GM12878 (cell line): ENCODE data around the gene EXOC3L4. TPM values are rescaled to one million over a fixed set of nuclear protein-coding genes. Genes with fewer than 3 reads are reported as not detected.
A peak's percentile ranks its signal among the peaks of the same experiment; 100 is the strongest.

Experiments used
- ATAC-seq: fragments of 200-7000 bp; cut with Tn5 transposase; 3 replicates; pipeline ENCODE4 v1.9.1; 2020; ENCODE audit warnings: mild to moderate bottlenecking, moderate library complexity
- BruUV-seq: library from RNA; stranded (reverse); fragments of 400-500 nt; replicated peaks from 2 replicates; lab custom pipeline; 2021; lab: Mats Ljungman, UMichigan
- CTCF ChIA-PET: fragments of 300-600 bp; sonication (Branson Sonifier 250); formaldehyde crosslinking; extraction: SDS; loops from one replicate; lab custom pipeline; 2021; ENCODE audit warnings: inconsistent platforms; lab: Yijun Ruan, JAX
- POLR2A ChIA-PET: fragments of 350-600 bp; formaldehyde crosslinking; extraction: SDS; loops from one replicate; lab custom pipeline; 2021; ENCODE audit warnings: inconsistent platforms; lab: Charles Lee
- RAD21 ChIA-PET: fragments of 300-600 bp; sonication (Branson Sonifier 250); formaldehyde crosslinking; loops from one replicate; lab custom pipeline; 2023; ENCODE audit warnings: antibody characterized with exemption; ENCODE audit not compliant: unreplicated experiment; lab: Charles Lee
- SMC1A ChIA-PET: fragments of 300-600 bp; sonication (Branson Sonifier 250); formaldehyde crosslinking; loops from one replicate; lab custom pipeline; 2023; ENCODE audit not compliant: unreplicated experiment, uncharacterized antibody; lab: Charles Lee
- DNase-seq: peaks from one replicate; pipeline ENCODE4 v3.0.0-alpha.2; 2011; ENCODE audit warnings: low read depth, low spot score
- FAIRE-seq: peaks from 3 replicates; lab custom pipeline; 2011; peaks lifted over from hg19 to GRCh38; lab: Jason Lieb, UNC
- H2AFZ ChIP-seq: 2 replicates; pipeline ENCODE4 v1.6.0; 2011; ENCODE audit warnings: low read depth, low read length, control low read depth; ENCODE audit not compliant: control insufficient read depth
- H3K27ac ChIP-seq: 2 replicates; pipeline ENCODE4 v1.5.1; 2011; ENCODE audit warnings: control low read depth; ENCODE audit not compliant: control insufficient read depth, insufficient read depth
- H3K27me3 ChIP-seq, 2 experiments: replicated peaks in 1 of 2; 2 replicates each; pipeline versions ENCODE4 v1.6.0 to v1.6.1; 2011; ENCODE audit warnings: low read length in 1 of 2; ENCODE audit not compliant: control insufficient read depth in 2 of 2, insufficient read depth in 2 of 2
- H3K36me3 ChIP-seq, 2 experiments: 2 replicates each; pipeline ENCODE4 v1.5.1; 2011; ENCODE audit warnings: low read length in 1 of 2; ENCODE audit not compliant: control insufficient read depth in 2 of 2, insufficient read depth in 2 of 2
- H3K4me1 ChIP-seq: 2 replicates; pipeline ENCODE4 v1.6.1; 2011; ENCODE audit warnings: mild to moderate bottlenecking, low read length, moderate library complexity, mixed read lengths; ENCODE audit not compliant: control insufficient read depth, insufficient read depth
- H3K4me2 ChIP-seq: 2 replicates; pipeline ENCODE4 v1.6.0; 2011; ENCODE audit warnings: control low read depth; ENCODE audit not compliant: control insufficient read depth, insufficient read depth
- H3K4me3 ChIP-seq: fragments of 200-600 bp; sonication (generic); 2 replicates; pipeline ENCODE4 v1.5.1; 2016
- H3K79me2 ChIP-seq: 2 replicates; pipeline ENCODE4 v1.6.0; 2011; ENCODE audit warnings: low read length; ENCODE audit not compliant: control insufficient read depth, insufficient read depth
- H3K9ac ChIP-seq: 2 replicates; pipeline ENCODE4 v1.8.0; 2011; ENCODE audit warnings: low read length, control low read depth, mixed read lengths; ENCODE audit not compliant: control insufficient read depth, insufficient read depth
- H3K9me3 ChIP-seq: replicated peaks from 3 replicates; pipeline ENCODE4 v1.5.1; 2011; ENCODE audit warnings: mild to moderate bottlenecking, low read length; ENCODE audit not compliant: control insufficient read depth, insufficient read depth
- H4K20me1 ChIP-seq: 2 replicates; pipeline ENCODE4 v1.6.0; 2011; ENCODE audit not compliant: control insufficient read depth, insufficient read depth
- BHLHE40 ChIP-seq, 2 experiments: fragments of 450-650 bp in 1 of 2; IDR thresholded peaks; 2 replicates each; pipeline ENCODE4 v1.6.1; 2011 to 2017; ENCODE audit warnings: low read depth in 2 of 2, borderline replicate concordance in 1 of 2, improper control_type of control experiment in 1 of 2, low read length in 1 of 2, mild to moderate bottlenecking in 1 of 2
- BRCA1 ChIP-seq: IDR thresholded peaks from 2 replicates; pipeline ENCODE4 v1.6.1; 2011; ENCODE audit warnings: low read depth, low read length, improper control_type of control experiment
- CHD2 ChIP-seq: IDR thresholded peaks from 2 replicates; pipeline ENCODE4 v1.6.1; 2011; ENCODE audit warnings: low read depth, low read length, improper control_type of control experiment, borderline replicate concordance
- CUX1 ChIP-seq: IDR thresholded peaks from 2 replicates; pipeline ENCODE4 v1.6.1; 2012; ENCODE audit warnings: improper control_type of control experiment, low read depth, low read length; ENCODE audit not compliant: insufficient replicate concordance
- DPF2 ChIP-seq: fragments of 450-650 bp; IDR thresholded peaks from 2 replicates; pipeline ENCODE4 v1.6.1; 2017; ENCODE audit warnings: mild to moderate bottlenecking
- EZH2 ChIP-seq: IDR thresholded peaks from 2 replicates; pipeline ENCODE4 v1.6.1; 2012; ENCODE audit warnings: low read depth, mild to moderate bottlenecking, control low read depth, inconsistent platforms, low read length, borderline replicate concordance; ENCODE audit not compliant: control insufficient read depth
- IKZF1 ChIP-seq: fragments of 450-650 bp; conservative IDR thresholded peaks from 2 replicates; pipeline ENCODE4 v1.6.1; 2017; ENCODE audit warnings: antibody characterized with exemption, mild to moderate bottlenecking
- IKZF2 ChIP-seq, 2 experiments: fragments of 450-650 bp; IDR thresholded peaks; 2 replicates each; pipeline ENCODE4 v1.6.1; 2017; ENCODE audit warnings: mild to moderate bottlenecking in 2 of 2, moderate library complexity in 2 of 2
- MEF2B ChIP-seq: fragments of 450-650 bp; IDR thresholded peaks from 2 replicates; pipeline ENCODE4 v1.6.1; 2018; ENCODE audit warnings: mild to moderate bottlenecking, moderate library complexity; ENCODE audit not compliant: partially characterized antibody, poor library complexity, severe bottlenecking
- MTA2 ChIP-seq: fragments of 450-650 bp; IDR thresholded peaks from 2 replicates; pipeline ENCODE4 v1.6.1; 2016; ENCODE audit warnings: low read depth, mild to moderate bottlenecking, moderate library complexity
- NFYB ChIP-seq: IDR thresholded peaks from 2 replicates; pipeline ENCODE4 v1.6.1; 2011; ENCODE audit warnings: low read depth, mild to moderate bottlenecking, low read length, improper control_type of control experiment, moderate library complexity; ENCODE audit not compliant: insufficient read depth
- NR2F1 ChIP-seq: fragments of 450-650 bp; conservative IDR thresholded peaks from 2 replicates; pipeline ENCODE4 v1.6.1; 2017; ENCODE audit warnings: mild to moderate bottlenecking
- POLR2AphosphoS5 ChIP-seq: IDR thresholded peaks from 2 replicates; pipeline ENCODE4 v1.6.1; 2011; ENCODE audit warnings: mild to moderate bottlenecking, low read length, inconsistent platforms
- RUNX3 ChIP-seq: IDR thresholded peaks from 2 replicates; pipeline ENCODE4 v1.6.1; 2012; ENCODE audit warnings: low read length, inconsistent platforms
- SPI1 ChIP-seq: IDR thresholded peaks from 2 replicates; pipeline ENCODE4 v1.6.1; 2011; ENCODE audit warnings: low read depth, mild to moderate bottlenecking, low read length, moderate library complexity, borderline replicate concordance; ENCODE audit not compliant: insufficient read depth
- WGBS: methylation state at CpG from one replicate; pipeline ENCODE4 v1.1.6; 2016; ENCODE audit warnings: low lambda C conversion rate; ENCODE audit not compliant: insufficient replicate concordance, insufficient coverage; ENCODE audit errors: missing lambda C conversion rate; 5-methylcytosine and 5-hydroxymethylcytosine counted together
- in situ Hi-C: fragments of 300-500 bp; cut with MboI; formaldehyde crosslinking; loops from 9 replicates; pipeline ENCODE4 v1.14.3; 2018; ENCODE audit warnings: mixed read lengths
- intact Hi-C: fragments of 100-400 bp; cut with micrococcal nuclease; formaldehyde crosslinking; loops from one replicate; pipeline ENCODE4 v1.14.2; 2022; ENCODE audit not compliant: unreplicated experiment
- polyA plus RNA-seq, 11 experiments: library from polyadenylated mRNA; depleted of rRNA in 4 of 11; unstranded in 6 of 11; stranded (reverse) in 5 of 11; fragments of >200 nt; fragmentation: Nextera tagmentation in 4 of 11; fragmentation: Illumina TruSeq in 1 of 11; extraction: Ambion mirVana in 4 of 11; extraction: Trizol in 1 of 11; gene quantifications; 1 replicate in 1 of 11; 2 replicates in 10 of 11; pipeline versions ENCODE4 v1.2.1 to v1.2.3, GENCODE V29; 2011 to 2016; ENCODE audit warnings: inconsistent platforms in 2 of 11, missing spikeins in 2 of 11, low read depth in 1 of 11
- total RNA-seq, 4 experiments: library from RNA; depleted of rRNA in 3 of 4; stranded (reverse); fragments of >200 nt in 3 of 4; fragmentation: Illumina TruSeq in 1 of 4; extraction: Trizol in 1 of 4; gene quantifications; 2 replicates each; pipeline versions ENCODE4 v1.2.1 to v1.2.3, GENCODE V29; 2013 to 2021

EXOC3L4 gene
- total and polyA plus RNA-seq, 10 of the 15 experiments (the other 5 are each of a cell fraction or from before 2014, with no cell fraction given): not detected

DNA sequence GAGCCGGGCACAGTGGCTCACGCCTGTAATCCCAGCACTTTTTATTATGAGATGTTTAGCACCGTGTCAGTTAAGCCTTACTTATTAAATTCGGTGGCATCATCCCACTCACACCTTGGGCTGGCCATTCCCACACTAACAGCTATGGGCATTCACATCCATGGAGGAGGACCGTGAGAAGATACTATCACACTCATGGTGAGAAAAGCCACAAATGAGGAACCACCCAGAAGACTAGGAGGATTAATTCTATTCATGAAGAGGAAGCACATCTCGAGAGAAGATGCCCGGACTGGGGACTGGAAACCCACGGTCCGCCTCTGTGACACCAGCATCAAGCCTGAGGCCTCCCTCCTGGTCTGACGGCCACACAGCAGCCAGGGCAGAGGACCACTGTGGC is 42.1 kb upstream of the EXOC3L4 start:
- no peaks in the 10 kb centered on the region for H3K36me3 ChIP-seq
- H3K9me3 ChIP-seq: no peaks in the 10 kb centered on the region
- no peaks in the 10 kb centered on the region for H4K20me1 ChIP-seq
- H3K27ac ChIP-seq: peak overlapping the region; percentile 55
- peak; percentile 81 for FAIRE-seq
- H3K27me3 ChIP-seq: no peaks in the 10 kb centered on the region
- ChIA-PET SMC1A (interaction anchor here (0.6 to 1.5 kb wide), 2 partner anchors 9 to 23 kb away, joined by 4 read pairs; no protein-coding TSS in a partner anchor), CTCF (interaction anchor here (1.0 to 1.7 kb wide), 2 partner anchors 8 to 357 kb away, joined by 4 to 8 read pairs; no protein-coding TSS in a partner anchor), POLR2A (interaction anchor here (1.3 kb wide), 1 partner anchor 9 kb away, joined by 4 read pairs; no protein-coding TSS in a partner anchor), RAD21 (interaction anchor here (1.1 kb wide), 1 partner anchor 21 kb away, joined by 3 read pairs; no protein-coding TSS in a partner anchor)
- in situ Hi-C loops: no loop called here
- ATAC-seq: peak; percentile 36
- H3K4me2 ChIP-seq: peak overlapping the region; percentile 57; the same call in 1 of the 2 replicates
- H3K4me3 ChIP-seq: peak overlapping the region; percentile 28
- intact Hi-C loops: loop anchor here (5.0 to 10.0 kb wide), 2 partner anchors 65 to 358 kb away; no protein-coding TSS in a partner anchor
- H3K9ac ChIP-seq: no peak overlapping the region; the same call in 1 of the 2 replicates
- TF ChIP-seq RUNX3 (peak; percentile 18; the same call in 1 of the 2 replicates), NFYB (no peak), EZH2 (no peak), MTA2 (peak; percentile 45; the same call in 1 of the 2 replicates), MEF2B (no peak), IKZF1 (peak; percentile 83), IKZF2 (IDR thresholded peaks at IDR 0.05) (peak; percentile 41 to 65; a peak in 2 of 4 replicates), CUX1 (peak; percentile 64), POLR2AphosphoS5 (peak; percentile 25; the same call in 1 of the 2 replicates), BHLHE40 (IDR thresholded peaks at IDR 0.05; ENCODE audit: borderline replicate concordance in 1 of 2, low read depth in 2 of 2, low read length in 1 of 2) (no peak), NR2F1 (peak; percentile 20; the same call in 1 of the 2 replicates), SPI1 (peak; percentile 68; the same call in 1 of the 2 replicates), DPF2 (0 out of 2 replicates have a peak, but pooled peaks have one; percentile 24), BRCA1 (no peak), CHD2 (no peak)
- TF ChIP-seq, all 136 proteins: peak for 9
- BruUV-seq: TSS peak; percentile 20
- 45% methylated on average over 9 of the region's 10 CpGs for WGBS
- Histone ChIP-seq H2AFZ (no peak overlapping the region), H3K4me1 (peaks cover 7% of the 10 kb centered on the region), H3K79me2 (peaks cover 59% of the 10 kb centered on the region)
- DNase-seq: peak; percentile 53
